Urinary bladder (tissue), 4 donors: ENCODE results near the gene PTPRH. TPM values are rescaled to one million over a fixed set of nuclear protein-coding genes. Genes with fewer than 3 reads are reported as not detected.

Experiments used
- DNase-seq: peaks from one replicate; pipeline ENCODE4 v3.0.0-alpha.2; 2015; ENCODE audit errors: extremely low spot score
- H3K27ac ChIP-seq: one replicate; pipeline ENCODE4 v1.5.1; 2013; ENCODE audit warnings: low read depth, mild to moderate bottlenecking, moderate library complexity
- H3K36me3 ChIP-seq: one replicate; pipeline ENCODE4 v1.6.1; 2013; ENCODE audit warnings: mild to moderate bottlenecking, moderate library complexity; ENCODE audit not compliant: insufficient read depth
- H3K4me1 ChIP-seq: one replicate; pipeline ENCODE4 v1.6.1; 2013; ENCODE audit warnings: mild to moderate bottlenecking, moderate library complexity; ENCODE audit not compliant: insufficient read depth
- H3K4me3 ChIP-seq: one replicate; pipeline ENCODE4 v1.5.1; 2013; ENCODE audit warnings: low read depth, low read length
- WGBS: extraction: QIAGEN DNeasy Blood & Tissue Kit; methylation state at CpG from one replicate; pipeline ENCODE4 v1.1.7; 2013; 5-methylcytosine and 5-hydroxymethylcytosine counted together
- polyA plus RNA-seq: library from polyadenylated mRNA; stranded (reverse); fragments of 200-250 nt; gene quantifications from one replicate; pipeline ENCODE4 v1.2.3, GENCODE V29; 2013
- total RNA-seq: library from RNA; depleted of rRNA; stranded (reverse); fragments of >200 nt; gene quantifications from one replicate; pipeline ENCODE4 v1.2.3, GENCODE V29; 2014
- donor health status: healthy with polysubstance abuse.
- donor health status: healthy.

PTPRH gene
- total and polyA plus RNA-seq, 2 donors: 1.6 to 3.6 TPM

DNA sequence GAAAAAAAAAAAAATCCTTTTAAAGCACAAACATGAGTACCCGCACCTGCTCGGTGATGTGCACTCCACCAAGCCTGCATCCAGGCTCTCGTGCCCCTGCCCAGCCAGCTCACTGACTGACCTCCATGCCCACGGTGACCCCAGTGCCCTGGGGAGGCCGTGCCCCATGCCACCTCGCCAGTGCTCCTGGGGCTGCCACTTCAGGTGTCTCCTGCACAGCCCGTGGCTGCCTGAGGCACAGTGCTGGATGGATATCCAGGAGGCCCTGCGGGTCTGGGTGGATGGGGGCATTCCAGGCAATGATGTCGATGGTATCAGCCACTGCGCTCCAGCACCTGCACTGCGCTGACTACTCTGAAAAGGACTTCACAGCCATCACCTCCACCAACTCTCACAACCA, 40.5 kb upstream of the PTPRH start:
- DNase-seq: no peak
- WGBS: 94% methylated on average over 11 of the region's 11 CpGs
- Histone ChIP-seq H3K36me3 (peaks cover 4% of the 10 kb centered on the region), H3K4me3 (no peak overlapping the region), H3K4me1 (peaks cover 2% of the 10 kb centered on the region), H3K27ac (no peak overlapping the region)

DNA sequence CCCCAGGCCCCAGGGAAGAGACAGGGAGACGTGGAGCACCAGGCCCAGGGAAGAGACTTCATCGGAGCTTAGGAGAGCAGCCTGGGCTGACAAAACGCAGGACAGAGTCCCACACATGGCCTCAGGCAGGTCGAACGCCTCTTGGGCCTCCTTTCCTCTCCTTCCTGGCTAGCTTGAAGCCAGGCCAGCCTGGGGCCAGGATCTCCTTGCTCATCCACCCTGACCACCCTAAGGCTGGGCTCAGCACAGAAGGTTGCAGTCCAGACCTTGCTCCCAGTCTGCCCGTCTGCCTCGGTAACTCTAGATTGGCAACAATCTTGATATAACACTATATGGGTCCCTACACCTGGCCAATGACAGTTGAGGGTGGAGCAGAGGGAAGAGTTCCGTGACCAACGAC, 39.4 kb upstream of the PTPRH start:
- DNase-seq: no peak
- Histone ChIP-seq H3K27ac (no peak overlapping the region), H3K4me1 (peaks cover 2% of the 10 kb centered on the region)

GRCh38 chr19:55248166-55248675, 38.9 kb upstream of the PTPRH start:
- Histone ChIP-seq H3K4me1 (peaks cover 2% of the 10 kb centered on the region), H3K27ac (no peak overlapping the region), H3K4me3 (no peak overlapping the region), H3K36me3 (peaks cover 5% of the 10 kb centered on the region)
- WGBS: 71% methylated on average over 10 of the region's 10 CpGs
- DNase-seq: no peak

More for the DNA sequence above, 39.4 kb upstream of the PTPRH start:
- 77% methylated on average over 9 of the region's 9 CpGs for WGBS
- peaks cover 5% of the 10 kb centered on the region for H3K36me3 ChIP-seq
- H3K4me3 ChIP-seq: no peak overlapping the region

DNA sequence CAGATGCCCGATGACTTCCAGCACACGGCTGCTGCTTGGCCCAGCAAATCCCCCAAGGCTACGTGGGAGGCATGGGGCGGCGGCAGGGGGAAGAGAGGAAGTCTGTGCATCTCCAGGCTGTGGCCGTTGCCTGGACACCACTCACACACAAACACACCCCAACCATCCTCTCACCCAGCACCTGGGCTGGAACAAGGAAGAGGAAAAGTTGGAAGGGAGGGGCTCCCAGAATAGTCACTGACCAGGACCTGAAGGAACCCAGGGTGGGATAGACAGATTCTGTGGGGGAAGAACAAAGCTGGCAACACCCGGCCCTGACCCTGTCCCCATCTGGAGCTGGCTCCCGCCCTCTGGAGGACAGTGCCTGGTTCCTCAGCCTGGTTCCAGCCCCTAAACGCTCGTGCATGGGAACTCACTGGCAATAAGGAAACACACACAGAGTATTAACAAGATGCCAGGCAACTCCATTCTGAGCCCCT, 38.4 kb upstream of the PTPRH start:
- no peak overlapping the region for H3K4me3 ChIP-seq
- 29% methylated on average over 10 of the region's 10 CpGs for WGBS

DNA sequence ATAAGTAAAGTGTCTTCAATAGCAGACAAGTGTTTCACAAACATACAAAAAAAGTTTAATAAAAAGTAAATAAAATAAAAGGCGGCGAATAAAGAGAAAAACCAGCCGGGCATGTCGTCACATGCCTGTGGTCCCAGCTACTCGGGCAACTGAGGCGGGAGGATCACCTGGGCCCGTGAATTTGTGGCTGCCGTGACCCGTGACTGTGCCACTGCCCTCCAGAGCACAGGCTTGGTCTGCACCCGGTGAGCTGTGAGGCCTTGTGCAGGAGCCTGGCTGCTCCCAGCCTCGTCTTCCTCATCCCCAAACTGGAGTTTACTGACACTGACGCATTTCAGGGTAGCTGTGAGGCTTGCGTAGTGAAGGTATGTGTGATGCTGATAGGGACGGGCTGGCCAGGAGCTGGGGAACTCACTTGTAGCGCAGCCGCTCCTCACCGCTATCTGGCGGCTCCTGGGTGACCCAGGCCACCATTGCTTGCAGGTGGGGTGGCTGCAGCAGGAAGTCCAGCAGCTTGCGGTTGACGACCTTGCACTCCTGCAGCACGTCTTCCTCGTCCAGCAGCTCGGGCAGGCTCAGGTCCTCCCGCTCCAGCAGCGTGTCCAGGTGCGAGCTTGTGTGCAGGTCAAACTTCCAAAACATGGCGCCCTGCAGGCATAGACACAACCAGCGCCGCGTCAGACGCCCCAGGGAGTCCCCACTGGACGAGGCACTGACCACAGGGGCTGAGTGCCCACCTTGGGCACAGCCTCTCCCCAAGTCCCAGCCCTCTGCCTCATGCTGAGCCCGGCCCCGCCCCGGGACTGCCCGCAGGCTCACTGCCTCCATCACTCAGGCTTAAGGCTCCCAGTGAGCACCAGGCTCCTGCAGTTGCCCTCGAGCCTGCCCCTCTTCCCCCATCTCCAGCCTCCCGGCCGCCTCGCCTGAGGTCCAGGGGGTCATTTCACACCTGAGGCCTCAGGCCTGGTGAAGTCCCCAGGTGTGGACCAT, 37.5 kb upstream of the PTPRH start:
- Histone ChIP-seq H3K36me3 (peaks cover 8% of the 10 kb centered on the region), H3K4me3 (no peak overlapping the region), H3K27ac (no peak overlapping the region), H3K4me1 (peaks cover 2% of the 10 kb centered on the region)
- 88% methylated on average over 40 of the region's 40 CpGs for WGBS
- DNase-seq: no peak

More for the DNA sequence above, 38.4 kb upstream of the PTPRH start:
- H3K4me1 ChIP-seq: peaks cover 2% of the 10 kb centered on the region
- H3K36me3 ChIP-seq: peaks cover 5% of the 10 kb centered on the region
- H3K27ac ChIP-seq: no peak overlapping the region
- no peak for DNase-seq

DNA sequence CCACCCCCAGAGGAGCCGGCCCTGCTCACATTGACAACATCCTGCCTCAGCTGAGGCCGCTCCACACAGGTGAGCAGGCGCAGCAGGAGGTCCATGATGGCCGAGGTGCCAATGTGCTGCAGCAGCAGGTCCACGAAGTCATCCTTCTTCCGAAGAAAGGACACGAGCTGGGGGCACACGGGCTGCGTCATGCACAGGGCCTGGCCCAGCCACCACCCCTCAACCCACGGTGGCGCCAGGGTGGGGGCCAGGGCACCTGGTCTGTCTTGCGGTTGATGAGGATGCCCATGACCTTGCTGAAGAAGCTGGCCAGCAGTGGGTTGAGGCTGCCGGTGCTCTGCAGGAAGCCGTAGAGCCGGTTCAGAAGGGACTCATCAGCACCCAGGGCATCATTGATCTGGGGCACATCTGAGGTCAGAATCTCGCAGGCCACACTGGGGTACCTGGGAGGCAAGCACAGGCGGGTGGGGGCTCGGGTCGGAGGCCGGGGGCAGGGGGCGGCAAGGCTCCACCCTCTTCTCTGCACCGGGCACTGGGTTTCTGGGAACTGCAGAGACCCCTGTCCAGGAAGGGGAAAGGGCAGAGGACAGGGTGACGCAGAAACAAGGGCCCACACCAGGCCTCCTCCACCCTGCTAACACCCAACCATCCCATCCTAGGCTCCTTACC, 36.1 kb upstream of the PTPRH start:
- Histone ChIP-seq H3K27ac (no peak overlapping the region), H3K4me1 (peaks cover 2% of the 10 kb centered on the region), H3K36me3 (peaks cover 10% of the 10 kb centered on the region), H3K4me3 (no peak overlapping the region)
- 94% methylated on average over 23 of the region's 23 CpGs for WGBS
- DNase-seq: no peak

DNA sequence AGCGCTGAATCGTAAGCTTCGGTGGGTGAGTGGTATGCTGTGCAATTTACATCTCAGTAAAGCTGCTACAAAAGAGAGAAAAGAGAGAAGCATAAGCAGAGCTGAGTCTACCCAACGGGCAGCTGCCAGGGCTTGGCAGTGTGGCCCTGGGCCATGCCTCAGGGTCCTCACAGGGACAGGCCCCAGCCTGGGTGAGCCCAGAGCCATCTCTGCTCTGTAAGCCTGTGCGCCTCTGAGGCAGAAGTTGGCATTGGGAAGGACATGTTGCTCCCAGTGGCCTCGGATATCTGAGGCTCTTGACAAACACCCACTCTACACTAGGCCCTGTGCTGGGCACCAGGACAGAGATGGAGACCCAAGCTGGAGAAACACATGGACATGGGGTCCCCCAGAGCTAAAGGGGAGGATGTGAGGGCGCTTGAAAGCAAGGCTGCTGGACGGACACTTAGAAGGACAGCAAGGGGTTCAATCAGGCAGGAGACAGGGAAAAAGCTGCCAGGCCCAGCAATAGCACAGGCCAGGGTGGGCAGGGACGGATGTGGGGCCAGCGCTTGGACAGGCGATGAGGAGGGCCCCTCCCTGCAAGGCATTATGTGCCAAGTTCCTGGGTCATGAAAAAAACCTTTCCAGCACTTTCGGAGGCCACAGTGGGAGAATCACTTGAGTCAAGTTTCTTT, 34.8 kb upstream of the PTPRH start:
- Histone ChIP-seq H3K36me3 (peaks cover 10% of the 10 kb centered on the region), H3K4me1 (no peaks in the 10 kb centered on the region), H3K4me3 (no peak overlapping the region), H3K27ac (no peak overlapping the region)
- 84% methylated on average over 12 of the region's 12 CpGs for WGBS
- DNase-seq: no peak

- H3K4me3 ChIP-seq: no peak overlapping the region
- H3K4me1 ChIP-seq: no peaks in the 10 kb centered on the region
- WGBS: 82% methylated on average over 7 of the region's 7 CpGs
- DNase-seq: no peak
- peaks cover 10% of the 10 kb centered on the region for H3K36me3 ChIP-seq
- no peak overlapping the region for H3K27ac ChIP-seq
Observed at GRCh38 chr19:55242517-55242916, 33.2 kb upstream of the PTPRH start.

DNA sequence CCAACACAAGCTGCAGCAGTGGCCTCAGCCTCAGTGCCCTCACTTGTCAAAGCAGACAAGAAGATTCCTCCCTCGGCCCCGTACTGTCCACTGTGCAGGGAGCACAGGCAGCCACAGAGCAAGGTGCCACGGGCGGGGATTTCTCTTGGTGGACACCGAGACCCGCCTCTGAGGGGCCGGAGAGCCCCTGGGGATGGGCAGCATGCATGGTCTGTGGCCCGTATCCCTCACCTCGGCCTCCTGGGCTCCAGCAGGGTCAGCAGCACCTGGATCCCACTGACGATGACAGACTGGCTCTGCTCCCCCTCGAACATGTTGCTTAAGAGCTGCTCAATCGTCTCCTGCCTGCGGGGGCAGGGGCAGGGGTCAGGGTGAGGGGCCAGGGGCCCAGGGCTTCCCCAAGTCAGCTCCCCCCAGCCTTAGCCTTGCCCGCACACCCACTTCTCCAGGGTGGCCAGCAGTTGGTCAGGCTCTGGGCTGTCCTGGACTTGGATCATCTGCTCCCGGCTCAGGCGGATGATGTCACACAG, 32.7 kb upstream of the PTPRH start:
- WGBS: 94% methylated on average over 16 of the region's 16 CpGs
- H3K4me3 ChIP-seq: no peak overlapping the region
- H3K4me1 ChIP-seq: no peaks in the 10 kb centered on the region
- H3K36me3 ChIP-seq: peaks cover 10% of the 10 kb centered on the region
- no peak overlapping the region for H3K27ac ChIP-seq
- no peak for DNase-seq

- Histone ChIP-seq H3K36me3 (peaks cover 10% of the 10 kb centered on the region), H3K4me3 (no peak overlapping the region), H3K4me1 (no peaks in the 10 kb centered on the region), H3K27ac (no peak overlapping the region)
- WGBS: 94% methylated on average over 37 of the region's 37 CpGs
- DNase-seq: no peak
Observed at GRCh38 chr19:55241143-55241934, 32.0 kb upstream of the PTPRH start.

DNA sequence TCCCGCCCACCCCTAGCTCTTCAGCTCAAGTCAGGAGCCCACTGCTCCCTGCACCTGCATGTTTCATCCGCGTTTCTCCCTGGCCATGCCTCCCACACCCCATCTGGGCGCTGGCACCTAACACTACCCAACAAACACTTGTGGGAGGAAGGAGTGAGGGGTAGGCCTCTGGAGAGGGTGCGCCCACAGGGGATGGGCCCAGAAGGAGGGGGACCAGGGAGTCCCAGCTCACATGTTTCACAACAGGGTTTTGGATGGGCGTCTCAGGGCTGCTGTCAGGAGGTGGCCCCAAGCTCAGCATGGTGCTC, 31.4 kb upstream of the PTPRH start:
- H3K4me3 ChIP-seq: no peak overlapping the region
- no peak for DNase-seq
- peaks cover 10% of the 10 kb centered on the region for H3K36me3 ChIP-seq
- no peak overlapping the region for H3K27ac ChIP-seq
- no peaks in the 10 kb centered on the region for H3K4me1 ChIP-seq
- WGBS: 92% methylated on average over 6 of the region's 6 CpGs

DNA sequence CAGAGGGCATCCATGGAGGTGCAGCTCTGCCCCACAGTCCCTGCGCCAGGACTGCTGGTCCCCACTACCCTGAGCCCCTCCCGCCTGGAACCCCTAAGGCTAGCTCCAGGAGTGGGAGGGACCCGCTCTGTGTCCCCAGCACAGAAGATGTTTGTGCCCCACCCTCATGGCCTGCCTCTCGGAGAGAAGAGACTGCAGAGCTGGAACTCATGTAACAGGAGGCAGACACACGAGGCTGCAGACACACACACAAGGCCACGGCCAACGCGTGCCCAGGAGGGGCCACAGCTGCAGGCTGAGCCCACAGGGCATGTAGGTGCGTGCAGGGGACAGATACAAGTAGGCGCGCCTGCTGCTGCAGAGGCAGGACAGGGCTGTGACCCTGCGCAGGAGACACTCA, 29.7 kb upstream of the PTPRH start:
- no peak overlapping the region for H3K4me3 ChIP-seq
- peaks cover 5% of the 10 kb centered on the region for H3K36me3 ChIP-seq
- no peaks in the 10 kb centered on the region for H3K4me1 ChIP-seq
- H3K27ac ChIP-seq: no peak overlapping the region
- 92% methylated on average over 12 of the region's 12 CpGs for WGBS
- no peak for DNase-seq

DNA sequence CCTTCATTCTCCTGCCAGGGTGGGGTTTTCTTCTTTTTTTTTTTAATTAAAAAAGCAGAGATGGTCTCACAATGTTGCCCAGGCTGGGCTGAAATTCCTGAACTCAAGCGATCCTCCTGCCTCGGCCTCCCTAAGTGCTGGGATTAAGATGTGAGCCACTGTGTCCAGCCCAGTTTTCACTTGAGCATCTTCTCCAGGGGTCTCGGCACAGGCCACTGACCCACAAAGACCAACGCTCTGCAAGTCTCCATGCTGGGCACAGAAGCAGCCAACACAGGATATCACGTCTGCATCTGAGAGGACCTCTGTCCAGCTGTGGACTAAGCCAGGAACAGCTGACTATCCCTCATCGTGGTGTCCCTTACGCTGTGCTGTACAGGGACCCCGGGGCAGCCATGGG, 28.7 kb upstream of the PTPRH start:
- no peak for DNase-seq
- 93% methylated on average over 8 of the region's 8 CpGs for WGBS
- Histone ChIP-seq H3K27ac (no peak overlapping the region), H3K4me3 (no peak overlapping the region), H3K36me3 (peaks cover 5% of the 10 kb centered on the region), H3K4me1 (no peaks in the 10 kb centered on the region)
